BJ (cell line): ENCODE data around the gene C1orf226. TPM values are rescaled to one million over a fixed set of nuclear protein-coding genes. Genes with fewer than 3 reads are reported as not detected.
A peak's percentile ranks its signal among the peaks of the same experiment; 100 is the strongest.

Experiments
- CTCF ChIA-PET: fragments of 350-600 bp; formaldehyde crosslinking; extraction: SDS; loops from one replicate; lab custom pipeline; 2021; ENCODE audit warnings: antibody characterized with exemption, inconsistent platforms; lab: Yijun Ruan, JAX
- POLR2A ChIA-PET: fragments of 300-600 bp; sonication (Branson Sonifier 250); formaldehyde crosslinking; extraction: SDS; loops from one replicate; lab custom pipeline; 2021; ENCODE audit warnings: antibody characterized with exemption; lab: Charles Lee
- DNase-seq: peaks from one replicate; pipeline ENCODE4 v3.0.0-alpha.2; 2011; ENCODE audit warnings: low read depth
- H3K27me3 ChIP-seq: 2 replicates; pipeline ENCODE4 v1.6.0; 2011; ENCODE audit warnings: low read length; ENCODE audit not compliant: control insufficient read depth, insufficient read depth
- H3K36me3 ChIP-seq: 2 replicates; pipeline ENCODE4 v1.5.1; 2011; ENCODE audit warnings: low read length; ENCODE audit not compliant: control insufficient read depth, insufficient read depth
- H3K4me3 ChIP-seq: 2 replicates; pipeline ENCODE4 v1.5.1; 2011; ENCODE audit warnings: low read depth, mild to moderate bottlenecking, control low read depth, low read length
- polyA plus RNA-seq: library from polyadenylated mRNA; depleted of rRNA; stranded (reverse); fragments of >200 nt; gene quantifications from 2 replicates; pipeline ENCODE4 v1.2.3, GENCODE V29; 2011
- TF ChIP-seq, protein P1 (sequence below): IDR thresholded peaks from 2 replicates; pipeline ENCODE4 v1.5.1; 2011; ENCODE audit warnings: low read depth, mild to moderate bottlenecking, control low read depth, inconsistent platforms, low read length, moderate library complexity; ENCODE audit not compliant: insufficient read depth

Gene C1orf226
- polyA plus RNA-seq, 1 experiment: 1.3 TPM

DNA sequence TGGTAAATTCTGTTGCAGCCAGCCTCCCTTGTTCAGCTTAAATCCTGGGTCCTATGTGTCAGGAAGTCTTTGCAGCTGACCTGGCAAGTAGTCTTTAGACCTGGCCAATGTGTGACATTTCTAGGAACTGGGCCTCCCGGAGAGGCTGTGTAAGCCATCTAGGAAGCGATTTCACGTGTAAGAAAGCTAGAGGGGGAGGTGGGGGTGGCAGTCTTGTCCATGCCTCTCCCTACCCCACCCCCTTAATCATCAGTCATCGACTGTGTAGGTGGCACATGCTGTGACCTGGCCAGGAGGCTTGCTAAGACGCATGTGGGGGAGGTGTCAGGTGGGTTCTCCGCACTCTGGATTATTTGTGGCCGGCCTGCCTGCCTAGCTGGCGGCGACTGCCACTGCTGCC lies 8.4 kb downstream of the C1orf226 start:
- ChIA-PET CTCF (interaction anchor here (0.8 to 5.2 kb wide), 10 partner anchors 8 to 410 kb away, joined by 3 to 24 read pairs (median 6); partner anchors contain the start of gene C1orf226), POLR2A (interaction anchor here (0.7 kb wide), 1 partner anchor 8 kb away, joined by 3 read pairs; no protein-coding TSS in a partner anchor)
- Histone ChIP-seq H3K36me3 (no peaks in the 10 kb centered on the region), H3K27me3 (peaks cover 5% of the 10 kb centered on the region; the same call in 1 of the 2 replicates), H3K4me3 (no peak overlapping the region)
- TF ChIP-seq, protein P1, sequence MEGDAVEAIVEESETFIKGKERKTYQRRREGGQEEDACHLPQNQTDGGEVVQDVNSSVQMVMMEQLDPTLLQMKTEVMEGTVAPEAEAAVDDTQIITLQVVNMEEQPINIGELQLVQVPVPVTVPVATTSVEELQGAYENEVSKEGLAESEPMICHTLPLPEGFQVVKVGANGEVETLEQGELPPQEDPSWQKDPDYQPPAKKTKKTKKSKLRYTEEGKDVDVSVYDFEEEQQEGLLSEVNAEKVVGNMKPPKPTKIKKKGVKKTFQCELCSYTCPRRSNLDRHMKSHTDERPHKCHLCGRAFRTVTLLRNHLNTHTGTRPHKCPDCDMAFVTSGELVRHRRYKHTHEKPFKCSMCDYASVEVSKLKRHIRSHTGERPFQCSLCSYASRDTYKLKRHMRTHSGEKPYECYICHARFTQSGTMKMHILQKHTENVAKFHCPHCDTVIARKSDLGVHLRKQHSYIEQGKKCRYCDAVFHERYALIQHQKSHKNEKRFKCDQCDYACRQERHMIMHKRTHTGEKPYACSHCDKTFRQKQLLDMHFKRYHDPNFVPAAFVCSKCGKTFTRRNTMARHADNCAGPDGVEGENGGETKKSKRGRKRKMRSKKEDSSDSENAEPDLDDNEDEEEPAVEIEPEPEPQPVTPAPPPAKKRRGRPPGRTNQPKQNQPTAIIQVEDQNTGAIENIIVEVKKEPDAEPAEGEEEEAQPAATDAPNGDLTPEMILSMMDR: no peak
- no peak for DNase-seq

DNA sequence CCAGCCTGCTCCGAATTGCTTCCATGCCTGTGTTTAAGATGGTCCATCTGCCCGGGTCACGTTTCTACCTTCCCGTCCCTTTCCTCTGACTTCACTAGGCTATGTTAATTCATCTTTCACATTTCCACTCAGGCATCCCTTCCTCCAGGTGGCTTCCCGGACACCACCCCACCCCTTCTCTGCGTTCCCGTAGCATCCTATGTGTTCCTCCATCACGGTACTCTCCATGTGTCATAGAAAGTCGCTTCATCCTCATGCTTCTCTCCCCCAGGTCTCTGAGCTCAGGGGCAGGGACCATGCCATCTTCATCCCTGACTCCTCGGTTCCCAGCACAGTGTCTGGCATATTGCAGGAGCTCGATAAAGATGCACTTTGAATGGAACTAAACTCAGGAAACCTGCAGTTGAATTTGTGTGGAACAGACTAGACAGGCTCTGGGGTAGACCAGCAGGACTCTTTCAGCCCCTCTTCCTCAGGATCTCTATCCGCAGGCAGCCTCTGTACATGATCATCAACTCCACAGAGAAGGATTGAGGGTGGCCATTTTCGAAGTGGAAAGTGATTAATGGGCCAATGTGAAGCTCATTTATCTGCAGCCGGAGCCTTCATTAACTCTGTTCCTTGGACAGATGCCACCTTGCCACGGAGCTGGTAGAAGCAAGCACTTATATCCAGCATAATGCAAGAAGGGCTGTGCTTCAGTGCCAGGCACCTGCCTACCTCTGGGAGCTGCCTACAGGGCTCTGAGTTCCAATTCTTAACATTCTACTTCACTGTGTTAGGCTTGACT lies 9.1 kb downstream of the C1orf226 start:
- Histone ChIP-seq H3K36me3 (no peaks in the 10 kb centered on the region), H3K4me3 (no peak overlapping the region), H3K27me3 (peaks cover 5% of the 10 kb centered on the region; the same call in 1 of the 2 replicates)
- ChIA-PET POLR2A (no interaction called here), CTCF (interaction anchor here (0.8 to 5.2 kb wide), 9 partner anchors 9 to 339 kb away, joined by 3 to 24 read pairs (median 6); partner anchors contain the start of gene C1orf226)
- TF ChIP-seq, protein P1: no peak
- DNase-seq: no peak

DNA sequence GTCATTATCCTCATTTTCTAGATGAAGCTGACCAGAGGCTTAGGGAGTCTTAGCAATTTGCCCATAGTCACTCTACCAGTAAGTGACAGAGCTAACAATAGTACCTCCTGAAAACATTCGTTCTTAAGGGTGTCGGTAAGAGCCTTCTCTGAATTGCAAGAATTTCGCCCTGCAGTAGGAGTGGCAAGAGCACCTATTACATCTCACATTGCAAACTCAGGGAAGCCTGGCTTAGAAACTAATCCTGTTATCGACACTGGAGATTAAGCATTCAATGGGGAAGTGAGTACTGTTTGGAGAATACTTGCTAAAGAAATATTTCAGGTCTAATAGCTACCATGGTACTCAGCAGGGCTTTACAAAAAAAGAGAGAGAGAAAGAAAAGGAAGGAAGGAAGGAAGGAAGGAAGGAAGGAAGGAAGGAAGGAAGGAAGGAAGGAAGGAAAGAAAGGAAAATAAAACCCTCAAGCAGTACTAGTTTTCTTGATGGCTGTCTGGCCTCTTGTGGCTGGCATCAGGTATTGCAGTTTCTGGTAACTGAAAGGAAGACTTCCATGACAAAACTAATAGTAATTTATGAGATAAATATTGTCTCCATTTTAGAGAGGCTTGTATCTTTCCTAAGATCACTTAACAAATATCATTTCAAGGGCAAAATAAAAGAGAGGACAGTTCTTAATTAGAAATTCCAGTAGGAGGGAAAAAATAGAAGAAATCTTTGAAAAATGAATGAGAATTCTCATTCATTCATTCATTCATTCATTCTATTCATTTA lies 10.4 kb downstream of the C1orf226 start:
- Histone ChIP-seq H3K36me3 (no peaks in the 10 kb centered on the region), H3K4me3 (no peak overlapping the region), H3K27me3 (peaks cover 8% of the 10 kb centered on the region)
- no peak for DNase-seq
- POLR2A ChIA-PET: no interaction called here
- TF ChIP-seq, protein P1: peak; percentile 81
- CTCF ChIA-PET: interaction anchor here (0.6 to 5.2 kb wide), 18 partner anchors 10 to 457 kb away, joined by 3 to 24 read pairs (median 4); partner anchors contain the start of gene C1orf226

DNA sequence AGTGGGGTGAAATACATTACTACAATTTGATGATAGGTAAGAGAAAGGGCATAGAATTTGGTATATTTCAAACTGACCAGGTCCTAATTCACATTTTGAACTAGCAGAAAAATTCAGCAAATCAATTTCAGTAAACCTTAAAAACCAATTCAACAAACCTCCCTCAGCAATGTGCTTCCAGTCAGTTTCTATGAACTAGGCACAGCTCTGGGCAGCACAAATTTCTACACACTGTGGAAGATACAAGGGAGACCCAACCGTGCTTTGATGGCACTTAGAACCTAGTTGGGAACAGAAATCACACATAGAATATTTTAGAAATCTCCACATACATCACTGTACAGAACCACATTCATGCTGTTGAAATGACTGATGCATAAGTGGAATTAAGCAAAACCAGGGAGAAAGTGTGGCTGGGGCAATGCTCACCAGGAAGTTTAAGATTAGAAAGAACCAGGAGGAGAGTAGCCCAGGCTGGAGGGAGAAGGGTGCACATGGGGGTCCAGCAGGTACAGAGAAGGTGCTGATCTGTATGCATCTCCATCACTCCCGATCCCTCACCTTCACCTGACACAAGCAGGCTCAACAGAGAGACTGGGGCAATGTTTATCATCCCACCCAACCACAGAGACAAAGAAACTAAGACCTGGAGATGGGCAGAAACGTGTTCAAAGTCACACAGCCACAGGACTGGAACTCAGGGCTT lies 14.8 kb downstream of the C1orf226 start:
- ChIA-PET CTCF (interaction anchor here (1.6 to 2.1 kb wide), 2 partner anchors 39 to 340 kb away, joined by 5 to 7 read pairs; no protein-coding TSS in a partner anchor), POLR2A (no interaction called here)
- Histone ChIP-seq H3K27me3 (peaks cover 8% of the 10 kb centered on the region), H3K4me3 (no peak overlapping the region), H3K36me3 (no peaks in the 10 kb centered on the region)
- no peak for DNase-seq
- TF ChIP-seq, protein P1: no peak
